ENCODE data around the gene KPNA4.
A peak's percentile ranks its signal among the peaks of the same experiment; 100 is the strongest.
"Not testable (repeated sequence)": the region's sequence is repeated elsewhere in the genome, so short reads cannot be mapped to it uniquely, and the experiment has no call there.

Gene KPNA4

GRCh38 chr3:160482796-160483195 lies 82.6 kb downstream of the KPNA4 start:
- no peak for DNase-seq

GRCh38 chr3:160481856-160482255 lies 83.5 kb downstream of the KPNA4 start:
- no peak for DNase-seq

- DNase-seq = no peak
Observed at GRCh38 chr3:160480931-160481330, 84.4 kb downstream of the KPNA4 start.

GRCh38 chr3:160479376-160479775 lies 86.0 kb downstream of the KPNA4 start:
- DNase-seq = no peak

- DNase-seq = no peak
Observed at GRCh38 chr3:160478338-160478737, 87.0 kb downstream of the KPNA4 start.

- no peak for DNase-seq
Observed at GRCh38 chr3:160477750-160478149, 87.6 kb downstream of the KPNA4 start.

- DNase-seq = no peak
Observed at GRCh38 chr3:160475884-160476283, 89.5 kb downstream of the KPNA4 start.

GRCh38 chr3:160475153-160475552 lies 90.2 kb downstream of the KPNA4 start:
- DNase-seq = no peak

GRCh38 chr3:160474416-160474838 lies 90.9 kb downstream of the KPNA4 start:
- no peak for DNase-seq

GRCh38 chr3:160473978-160474377 lies 91.4 kb downstream of the KPNA4 start:
- DNase-seq = no peak

- no peak for DNase-seq
Observed at GRCh38 chr3:160473221-160473620, 92.2 kb downstream of the KPNA4 start.

- DNase-seq = no peak
Observed at GRCh38 chr3:160472344-160472743, 93.0 kb downstream of the KPNA4 start.

- no peak for DNase-seq
Observed at GRCh38 chr3:160471892-160472291, 93.5 kb downstream of the KPNA4 start.

GRCh38 chr3:160470181-160470580 lies 95.2 kb downstream of the KPNA4 start:
- DNase-seq = no peak

GRCh38 chr3:160464971-160465370 lies 100.4 kb downstream of the KPNA4 start:
- DNase-seq = no peak

- DNase-seq = no peak
Observed at GRCh38 chr3:160464321-160464720, 101.0 kb downstream of the KPNA4 start.

GRCh38 chr3:160460033-160460432 lies 105.3 kb downstream of the KPNA4 start:
- no peak for DNase-seq

GRCh38 chr3:160459450-160459970 lies 105.9 kb downstream of the KPNA4 start:
- no peak for DNase-seq

GRCh38 chr3:160458151-160458550 lies 107.2 kb downstream of the KPNA4 start:
- no peak for DNase-seq

- no peak for DNase-seq
Observed at GRCh38 chr3:160455846-160456245, 109.5 kb downstream of the KPNA4 start.

- DNase-seq = peak; percentile 86
Observed at GRCh38 chr3:160454995-160455394, 110.4 kb downstream of the KPNA4 start.

GRCh38 chr3:160452251-160452650 lies 113.1 kb downstream of the KPNA4 start:
- DNase-seq = not testable (repeated sequence)

GRCh38 chr3:160451602-160452001 lies 113.8 kb downstream of the KPNA4 start:
- DNase-seq = no peak

GRCh38 chr3:160450846-160451245 lies 114.5 kb downstream of the KPNA4 start:
- no peak for DNase-seq
